C4-2B (cell line): ENCODE data around the gene ATP2A2.

Experiments
- CTCF ChIP-seq: fragments of 450-650 bp; conservative IDR thresholded peaks from 2 replicates; pipeline ENCODE4 v1.5.1; 2017; ENCODE audit warnings: mild to moderate bottlenecking
- ZFX ChIP-seq: fragments of 450-650 bp; IDR thresholded peaks from 2 replicates; pipeline ENCODE4 v1.6.1; 2017

- TF ChIP-seq CTCF = no peak
- TF ChIP-seq ZFX = peak; percentile 83
Measured at GRCh38 chr12:110281549-110282299, 677 bp downstream of the ATP2A2 start.
